Panc1 (cell line): ENCODE data around the gene PJA1. TPM values are rescaled to one million over a fixed set of nuclear protein-coding genes. Genes with fewer than 3 reads are reported as not detected.

Experiments used
- ATAC-seq: fragments of 200-7000 bp; cut with Tn5 transposase; 2 replicates; pipeline ENCODE4 v1.9.1; 2020; ENCODE audit warnings: mild to moderate bottlenecking, moderate library complexity
- BruUV-seq: library from RNA; stranded (reverse); fragments of 400-500 nt; replicated peaks from 2 replicates; lab custom pipeline; 2021; lab: Mats Ljungman, UMichigan
- CTCF ChIA-PET: fragments of 300-600 bp; sonication (Branson Sonifier 250); formaldehyde crosslinking; loops from one replicate; lab custom pipeline; 2022; ENCODE audit warnings: antibody characterized with exemption; lab: Charles Lee
- POLR2A ChIA-PET: fragments of 300-600 bp; sonication (Branson Sonifier 250); formaldehyde crosslinking; loops from one replicate; lab custom pipeline; 2022; ENCODE audit warnings: antibody characterized with exemption; lab: Charles Lee
- DNase-seq: peaks from one replicate; pipeline ENCODE4 v3.0.0-alpha.2; 2010; ENCODE audit warnings: low read depth, low spot score
- H3K27ac ChIP-seq: 2 replicates; pipeline ENCODE4 v1.5.1; 2011; ENCODE audit warnings: mild to moderate bottlenecking, low read length, inconsistent platforms
- H3K27me3 ChIP-seq: fragments of 200-500 bp; sonication (Bioruptor generic); 2 replicates; pipeline ENCODE4 v1.6.0; 2014; ENCODE audit warnings: low read length, inconsistent platforms; ENCODE audit not compliant: control insufficient read depth, insufficient read depth
- H3K36me3 ChIP-seq: fragments of 200-500 bp; sonication (Bioruptor generic); 2 replicates; pipeline ENCODE4 v1.5.1; 2014; ENCODE audit warnings: inconsistent platforms, mild to moderate bottlenecking, low read length, moderate library complexity; ENCODE audit not compliant: control insufficient read depth, insufficient read depth
- H3K4me1 ChIP-seq: 2 replicates; pipeline ENCODE4 v1.5.1; 2011; ENCODE audit warnings: inconsistent platforms, mild to moderate bottlenecking, low read length, moderate library complexity; ENCODE audit not compliant: control insufficient read depth, insufficient read depth
- H3K4me3 ChIP-seq, 2 experiments: 2 replicates each; pipeline ENCODE4 v1.5.1; 2011 to 2012; ENCODE audit warnings: low read depth in 2 of 2, low read length in 2 of 2, mild to moderate bottlenecking in 2 of 2, inconsistent platforms in 1 of 2, moderate library complexity in 1 of 2
- H3K9me3 ChIP-seq: fragments of 200-500 bp; sonication (Bioruptor generic); 2 replicates; pipeline ENCODE4 v1.5.1; 2014; ENCODE audit warnings: low read depth, mild to moderate bottlenecking, inconsistent platforms, low read length, moderate library complexity; ENCODE audit not compliant: control insufficient read depth, insufficient read depth
- POLR2AphosphoS5 ChIP-seq: IDR thresholded peaks from 2 replicates; pipeline ENCODE4 v1.6.1; 2012; ENCODE audit warnings: mild to moderate bottlenecking, low read depth, low read length, moderate library complexity
- SIN3A ChIP-seq: IDR thresholded peaks from 2 replicates; pipeline ENCODE4 v1.6.1; 2012; ENCODE audit warnings: low read depth, mild to moderate bottlenecking, low read length, moderate library complexity, borderline replicate concordance; ENCODE audit not compliant: insufficient read depth
- TCF7L2 ChIP-seq: IDR thresholded peaks from 2 replicates; pipeline ENCODE4 v1.6.1; 2011; ENCODE audit warnings: mild to moderate bottlenecking, low read depth, low read length, inconsistent platforms
- in situ Hi-C: cut with HindIII; loops from 2 replicates; pipeline ENCODE4 v1.10.0; 2016; ENCODE audit warnings: low sequenced_read_pairs, low pct_unique_long_range_greater_than_20kb
- intact Hi-C: fragments of 100-400 bp; cut with micrococcal nuclease; formaldehyde crosslinking; loops from one replicate; pipeline ENCODE4 v1.10.0; 2022; ENCODE audit not compliant: unreplicated experiment
- total RNA-seq: library from RNA; stranded (reverse); gene quantifications from one replicate; pipeline ENCODE4 v1.2.1, GENCODE V29; 2021; ENCODE audit not compliant: unreplicated experiment
- TF ChIP-seq, protein P1 (sequence below): fragments of 450-650 bp; IDR thresholded peaks from 2 replicates; pipeline ENCODE4 v1.5.1; 2017; ENCODE audit warnings: mild to moderate bottlenecking
- TF ChIP-seq, protein P2 (sequence below), 2 experiments: IDR thresholded peaks; 2 replicates each; pipeline ENCODE4 v1.6.1; 2011 to 2012; ENCODE audit warnings: low read depth in 2 of 2, control low read depth in 1 of 2, low read length in 1 of 2, mild to moderate bottlenecking in 1 of 2, moderate library complexity in 1 of 2; ENCODE audit not compliant: insufficient read depth in 1 of 2

Gene PJA1
- total RNA-seq, 1 experiment from 2014 or later, result 11.8 TPM

DNA sequence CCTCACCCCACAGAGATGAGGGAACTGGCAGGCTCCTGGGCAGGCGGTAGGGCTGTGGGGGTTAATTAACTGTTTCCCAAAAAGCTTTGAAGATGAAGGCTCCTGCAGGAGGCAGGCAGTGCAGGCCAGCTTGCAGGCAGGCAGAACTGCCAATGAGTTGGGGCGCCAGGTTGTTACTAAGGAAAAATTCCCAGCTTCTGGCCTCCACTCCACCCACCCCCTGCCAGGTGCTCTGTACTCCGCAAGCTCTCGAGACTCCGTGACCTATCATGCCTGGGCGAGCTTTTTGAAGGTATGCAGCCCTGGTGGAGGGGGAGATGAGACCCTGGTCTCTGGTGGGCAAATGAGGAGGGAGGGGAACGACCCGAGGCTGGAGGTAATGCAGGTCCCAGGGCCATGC, 41.8 kb downstream of the PJA1 start:
- no peaks in the 10 kb centered on the region for H3K4me1 ChIP-seq
- no TSS peak for BruUV-seq
- in situ Hi-C loops, result no loop called here

DNA sequence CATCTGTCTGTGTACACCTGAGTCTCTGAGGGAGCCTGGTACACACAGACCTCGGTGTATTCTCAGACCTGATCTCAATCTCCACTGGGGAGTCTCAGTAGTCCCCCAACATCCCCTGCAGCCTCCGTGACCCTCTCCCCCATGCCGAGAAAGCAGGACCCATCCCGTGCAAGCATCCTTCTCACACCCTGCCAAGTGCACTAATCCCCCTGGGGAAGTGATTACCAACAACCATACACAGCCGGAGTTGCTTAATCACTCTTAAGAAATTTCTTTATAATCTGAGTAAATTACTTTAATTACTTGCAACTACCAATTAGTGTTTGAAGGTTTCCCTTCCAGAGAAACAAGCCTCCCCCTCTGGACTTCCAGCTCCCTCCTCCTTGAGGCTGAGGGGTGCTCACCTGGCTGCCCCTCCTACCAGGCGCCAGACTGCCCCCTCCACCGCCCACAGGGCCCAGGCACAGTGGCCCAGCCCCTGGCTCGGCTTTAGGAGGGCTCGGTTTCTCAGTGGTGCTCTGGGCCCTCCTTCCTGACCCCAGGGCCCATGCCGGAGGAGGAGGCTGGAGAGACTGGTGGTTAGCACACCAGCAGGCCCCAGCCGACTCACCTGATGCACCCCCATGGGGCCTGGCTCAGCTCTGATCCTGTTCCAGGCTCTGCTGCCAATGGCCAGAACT, 43.8 kb downstream of the PJA1 start:
- CTCF ChIA-PET, result no interaction called here
- Histone ChIP-seq H3K27ac (no peak overlapping the region), H3K4me3 (no peak overlapping the region), H3K36me3 (no peaks in the 10 kb centered on the region), H3K4me1 (no peaks in the 10 kb centered on the region), H3K27me3 (no peaks in the 10 kb centered on the region), H3K9me3 (no peaks in the 10 kb centered on the region)
- no TSS peak for BruUV-seq
- TF ChIP-seq TCF7L2, result no peak
- TF ChIP-seq POLR2AphosphoS5, result no peak
- ATAC-seq, result no peak
- in situ Hi-C loops (no loop called here), intact Hi-C loops (no loop called here)
- no peak for DNase-seq
- POLR2A ChIA-PET, result no interaction called here

More for the DNA sequence above, 41.8 kb downstream of the PJA1 start:
- ChIA-PET POLR2A (no interaction called here), CTCF (no interaction called here)
- intact Hi-C loops, result no loop called here
- H3K9me3 ChIP-seq, result no peaks in the 10 kb centered on the region
- H3K36me3 ChIP-seq, result no peaks in the 10 kb centered on the region
- no peaks in the 10 kb centered on the region for H3K27me3 ChIP-seq
- no peak for TF ChIP-seq POLR2AphosphoS5
- TF ChIP-seq, protein P1, sequence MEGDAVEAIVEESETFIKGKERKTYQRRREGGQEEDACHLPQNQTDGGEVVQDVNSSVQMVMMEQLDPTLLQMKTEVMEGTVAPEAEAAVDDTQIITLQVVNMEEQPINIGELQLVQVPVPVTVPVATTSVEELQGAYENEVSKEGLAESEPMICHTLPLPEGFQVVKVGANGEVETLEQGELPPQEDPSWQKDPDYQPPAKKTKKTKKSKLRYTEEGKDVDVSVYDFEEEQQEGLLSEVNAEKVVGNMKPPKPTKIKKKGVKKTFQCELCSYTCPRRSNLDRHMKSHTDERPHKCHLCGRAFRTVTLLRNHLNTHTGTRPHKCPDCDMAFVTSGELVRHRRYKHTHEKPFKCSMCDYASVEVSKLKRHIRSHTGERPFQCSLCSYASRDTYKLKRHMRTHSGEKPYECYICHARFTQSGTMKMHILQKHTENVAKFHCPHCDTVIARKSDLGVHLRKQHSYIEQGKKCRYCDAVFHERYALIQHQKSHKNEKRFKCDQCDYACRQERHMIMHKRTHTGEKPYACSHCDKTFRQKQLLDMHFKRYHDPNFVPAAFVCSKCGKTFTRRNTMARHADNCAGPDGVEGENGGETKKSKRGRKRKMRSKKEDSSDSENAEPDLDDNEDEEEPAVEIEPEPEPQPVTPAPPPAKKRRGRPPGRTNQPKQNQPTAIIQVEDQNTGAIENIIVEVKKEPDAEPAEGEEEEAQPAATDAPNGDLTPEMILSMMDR, result no peak
- TF ChIP-seq TCF7L2, result no peak
- TF ChIP-seq, protein P2, sequence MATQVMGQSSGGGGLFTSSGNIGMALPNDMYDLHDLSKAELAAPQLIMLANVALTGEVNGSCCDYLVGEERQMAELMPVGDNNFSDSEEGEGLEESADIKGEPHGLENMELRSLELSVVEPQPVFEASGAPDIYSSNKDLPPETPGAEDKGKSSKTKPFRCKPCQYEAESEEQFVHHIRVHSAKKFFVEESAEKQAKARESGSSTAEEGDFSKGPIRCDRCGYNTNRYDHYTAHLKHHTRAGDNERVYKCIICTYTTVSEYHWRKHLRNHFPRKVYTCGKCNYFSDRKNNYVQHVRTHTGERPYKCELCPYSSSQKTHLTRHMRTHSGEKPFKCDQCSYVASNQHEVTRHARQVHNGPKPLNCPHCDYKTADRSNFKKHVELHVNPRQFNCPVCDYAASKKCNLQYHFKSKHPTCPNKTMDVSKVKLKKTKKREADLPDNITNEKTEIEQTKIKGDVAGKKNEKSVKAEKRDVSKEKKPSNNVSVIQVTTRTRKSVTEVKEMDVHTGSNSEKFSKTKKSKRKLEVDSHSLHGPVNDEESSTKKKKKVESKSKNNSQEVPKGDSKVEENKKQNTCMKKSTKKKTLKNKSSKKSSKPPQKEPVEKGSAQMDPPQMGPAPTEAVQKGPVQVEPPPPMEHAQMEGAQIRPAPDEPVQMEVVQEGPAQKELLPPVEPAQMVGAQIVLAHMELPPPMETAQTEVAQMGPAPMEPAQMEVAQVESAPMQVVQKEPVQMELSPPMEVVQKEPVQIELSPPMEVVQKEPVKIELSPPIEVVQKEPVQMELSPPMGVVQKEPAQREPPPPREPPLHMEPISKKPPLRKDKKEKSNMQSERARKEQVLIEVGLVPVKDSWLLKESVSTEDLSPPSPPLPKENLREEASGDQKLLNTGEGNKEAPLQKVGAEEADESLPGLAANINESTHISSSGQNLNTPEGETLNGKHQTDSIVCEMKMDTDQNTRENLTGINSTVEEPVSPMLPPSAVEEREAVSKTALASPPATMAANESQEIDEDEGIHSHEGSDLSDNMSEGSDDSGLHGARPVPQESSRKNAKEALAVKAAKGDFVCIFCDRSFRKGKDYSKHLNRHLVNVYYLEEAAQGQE (IDR thresholded peaks at IDR 0.05; ENCODE audit: insufficient read depth in 1 of 2, low read depth in 2 of 2, low read length in 1 of 2), result no peak
- TF ChIP-seq SIN3A, result no peak
- DNase-seq, result no peak
- H3K27ac ChIP-seq, result no peak overlapping the region
- no peak overlapping the region for H3K4me3 ChIP-seq
- ATAC-seq, result no peak

DNA sequence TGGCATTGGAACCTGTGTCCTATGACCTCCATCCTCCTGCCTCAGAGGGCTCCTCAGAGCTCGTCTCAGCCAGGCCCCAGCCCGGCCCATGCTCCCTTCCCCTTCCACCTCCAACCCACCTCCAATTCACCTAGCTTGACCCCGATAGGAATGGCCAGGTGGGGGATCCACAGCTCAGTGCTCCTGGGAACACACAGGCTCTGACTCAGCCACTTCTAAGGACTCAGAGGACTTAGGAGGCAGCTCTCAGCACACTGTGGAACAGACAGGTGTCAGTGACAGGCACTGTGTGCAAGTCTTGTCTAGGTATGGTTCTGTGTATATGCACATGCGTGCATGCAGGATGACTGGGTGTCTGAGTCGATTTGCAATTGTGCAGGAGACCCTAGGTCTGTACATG, 44.8 kb downstream of the PJA1 start:
- POLR2A ChIA-PET, result no interaction called here
- DNase-seq (no peak), ATAC-seq (no peak)

More for the DNA sequence above, 44.8 kb downstream of the PJA1 start:
- intact Hi-C loops, result no loop called here
- in situ Hi-C loops, result no loop called here
- no TSS peak for BruUV-seq
- CTCF ChIA-PET, result no interaction called here
- no peak overlapping the region for H3K4me3 ChIP-seq
- H3K9me3 ChIP-seq, result no peaks in the 10 kb centered on the region
- H3K36me3 ChIP-seq, result no peaks in the 10 kb centered on the region
- H3K27ac ChIP-seq, result no peak overlapping the region
- no peaks in the 10 kb centered on the region for H3K27me3 ChIP-seq
- H3K4me1 ChIP-seq, result no peaks in the 10 kb centered on the region
- no peak for TF ChIP-seq POLR2AphosphoS5
- TF ChIP-seq, protein P1, result no peak
